Liver (tissue), 9 donors: ENCODE results near the gene DNAH3. TPM values are rescaled to one million over a fixed set of nuclear protein-coding genes. Genes with fewer than 3 reads are reported as not detected.
"Not testable (repeated sequence)": the region's sequence is repeated elsewhere in the genome, so short reads cannot be mapped to it uniquely, and the experiment has no call there.

Experiments used
- DNase-seq: peaks from one replicate; pipeline ENCODE4 v3.0.0-alpha.2; 2017; ENCODE audit warnings: low spot score
- H3K27ac ChIP-seq, 2 donors: one replicate each; pipeline ENCODE4 v1.7.0; 2013; ENCODE audit warnings: inconsistent platforms in 2 of 2, low read length in 2 of 2, control low read depth in 1 of 2, low read depth in 1 of 2, mild to moderate bottlenecking in 1 of 2
- H3K27me3 ChIP-seq, 4 donors: one replicate each; pipeline versions ENCODE4 v1.6.1 to v1.7.0; 2013; ENCODE audit warnings: low read length in 3 of 4, inconsistent platforms in 1 of 4, mild to moderate bottlenecking in 1 of 4, moderate library complexity in 1 of 4; ENCODE audit not compliant: control insufficient read depth in 4 of 4, insufficient read depth in 4 of 4
- H3K36me3 ChIP-seq, 4 donors: one replicate each; pipeline versions ENCODE4 v1.6.1 to v1.7.0; 2013; ENCODE audit warnings: low read length in 3 of 4, mild to moderate bottlenecking in 3 of 4, low read depth in 1 of 4, moderate library complexity in 1 of 4; ENCODE audit not compliant: control insufficient read depth in 4 of 4, insufficient read depth in 3 of 4
- H3K4me1 ChIP-seq, 4 donors: one replicate each; pipeline versions ENCODE4 v1.6.1 to v1.7.0; 2013; ENCODE audit warnings: low read length in 3 of 4, mild to moderate bottlenecking in 3 of 4, moderate library complexity in 1 of 4; ENCODE audit not compliant: control insufficient read depth in 4 of 4, insufficient read depth in 4 of 4
- H3K4me3 ChIP-seq, 3 donors: one replicate each; pipeline versions ENCODE4 v1.6.1 to v1.7.0; 2013; ENCODE audit warnings: low read length in 3 of 3, control low read depth in 1 of 3, low read depth in 1 of 3, mild to moderate bottlenecking in 1 of 3
- H3K9ac ChIP-seq, 2 donors: one replicate each; pipeline ENCODE4 v1.7.0; 2013; ENCODE audit warnings: low read length in 2 of 2, mild to moderate bottlenecking in 2 of 2, moderate library complexity in 2 of 2, control low read depth in 1 of 2, low read depth in 1 of 2
- H3K9me3 ChIP-seq, 4 donors: one replicate each; pipeline versions ENCODE4 v1.6.1 to v1.7.0; 2013; ENCODE audit warnings: low read length in 3 of 4; ENCODE audit not compliant: control insufficient read depth in 4 of 4
- EGR1 ChIP-seq, 2 donors: IDR thresholded peaks; 2 replicates each; pipeline ENCODE4 v1.6.1; 2016 to 2018; ENCODE audit warnings: antibody characterized with exemption in 2 of 2, low read depth in 2 of 2
- FOXA2 ChIP-seq: IDR thresholded peaks from 2 replicates; pipeline ENCODE4 v1.6.1; 2016; ENCODE audit warnings: antibody characterized with exemption
- GABPA ChIP-seq, 2 donors: IDR thresholded peaks in 1 of 2; conservative IDR thresholded peaks in 1 of 2; 2 replicates each; pipeline ENCODE4 v1.6.1; 2016; ENCODE audit warnings: antibody characterized with exemption in 2 of 2, mild to moderate bottlenecking in 1 of 2, moderate library complexity in 1 of 2
- HNF4A ChIP-seq, 2 donors: conservative IDR thresholded peaks; 2 replicates each; pipeline ENCODE4 v1.6.1; 2016; ENCODE audit warnings: antibody characterized with exemption in 2 of 2, mild to moderate bottlenecking in 2 of 2
- HNF4G ChIP-seq: IDR thresholded peaks from 2 replicates; pipeline ENCODE4 v1.6.1; 2016; ENCODE audit warnings: antibody characterized with exemption
- JUND ChIP-seq, 2 donors: IDR thresholded peaks; 2 replicates each; pipeline ENCODE4 v1.6.1; 2016; ENCODE audit warnings: antibody characterized with exemption in 2 of 2
- NR2F2 ChIP-seq: IDR thresholded peaks from 2 replicates; pipeline ENCODE4 v1.6.1; 2016; ENCODE audit warnings: antibody characterized with exemption
- RAD21 ChIP-seq, 2 donors: IDR thresholded peaks; 2 replicates each; pipeline ENCODE4 v1.6.1; 2016; ENCODE audit warnings: antibody characterized with exemption in 2 of 2, mild to moderate bottlenecking in 2 of 2
- RXRA ChIP-seq, 2 donors: IDR thresholded peaks; 2 replicates each; pipeline ENCODE4 v1.6.1; 2017 to 2018; ENCODE audit warnings: antibody characterized with exemption in 2 of 2, mild to moderate bottlenecking in 1 of 2
- SP1 ChIP-seq: IDR thresholded peaks from 2 replicates; pipeline ENCODE4 v1.6.1; 2018; ENCODE audit warnings: antibody characterized with exemption, mild to moderate bottlenecking
- TAF1 ChIP-seq: conservative IDR thresholded peaks from 2 replicates; pipeline ENCODE4 v1.6.1; 2016; ENCODE audit warnings: antibody characterized with exemption, mild to moderate bottlenecking
- YY1 ChIP-seq: IDR thresholded peaks from 2 replicates; pipeline ENCODE4 v1.6.1; 2016; ENCODE audit warnings: antibody characterized with exemption, mild to moderate bottlenecking
- WGBS: extraction: QIAGEN DNeasy Blood & Tissue Kit; methylation state at CpG from one replicate; pipeline ENCODE4 v1.1.7; 2013; 5-methylcytosine and 5-hydroxymethylcytosine counted together
- polyA plus RNA-seq, 2 donors: library from polyadenylated mRNA; stranded (reverse) in 1 of 2; unstranded in 1 of 2; fragments of 200-250 nt in 1 of 2; fragments of >200 nt in 1 of 2; fragmentation: Nextera tagmentation in 1 of 2; extraction: Ambion mirVana in 1 of 2; gene quantifications; one replicate each; pipeline versions ENCODE4 v1.2.1 to v1.2.3, GENCODE V29; 2013 to 2015
- total RNA-seq, 2 donors: library from RNA; depleted of rRNA; stranded (reverse); fragments of >200 nt; gene quantifications; one replicate each; pipeline ENCODE4 v1.2.3, GENCODE V29; 2014
- TF ChIP-seq, protein P1 (sequence below): IDR thresholded peaks from 2 replicates; pipeline ENCODE4 v1.6.1; 2016; ENCODE audit warnings: antibody characterized with exemption
- TF ChIP-seq, protein P2 (sequence below): IDR thresholded peaks from 2 replicates; pipeline ENCODE4 v1.6.1; 2016; ENCODE audit warnings: antibody characterized with exemption
- TF ChIP-seq, protein P3 (sequence below): IDR thresholded peaks from 2 replicates; pipeline ENCODE4 v1.6.1; 2016; ENCODE audit warnings: antibody characterized with exemption
- TF ChIP-seq, protein P4 (sequence below): IDR thresholded peaks from 2 replicates; pipeline ENCODE4 v1.6.1; 2016; ENCODE audit warnings: antibody characterized with exemption, mild to moderate bottlenecking
- donor health status: healthy.
- donor health status: healthy.
- donor health status: healthy.
- donor health status: healthy.
- donor health status: healthy.

DNAH3 gene
- total and polyA plus RNA-seq, 4 donors = not detected

DNA sequence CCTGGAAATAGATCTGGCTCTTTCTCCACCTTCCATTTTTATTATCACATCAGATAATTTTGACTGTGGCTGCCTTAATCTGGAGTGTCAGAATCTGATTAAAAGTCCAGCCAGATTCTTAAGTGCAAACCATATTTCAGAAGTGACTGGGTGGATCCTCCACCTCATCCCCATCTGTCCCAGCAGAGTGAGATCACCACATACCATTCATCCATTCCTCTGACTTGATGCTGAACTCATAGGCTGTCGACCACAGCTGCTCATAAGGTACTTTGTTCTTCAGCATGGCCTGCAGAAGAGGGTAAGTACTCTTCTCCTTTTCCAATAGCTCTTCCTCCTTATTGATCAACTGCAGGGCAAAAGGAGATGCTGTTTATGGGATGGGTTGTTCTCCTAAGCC is 53.5 kb downstream of the DNAH3 start:
- Histone ChIP-seq H3K9ac (no peak overlapping the region), H3K27me3 (peaks cover 0 to 2% (median 0%) of the 10 kb centered on the region in 4 donors), H3K36me3 (no peaks in the 10 kb centered on the region), H3K27ac (no peak overlapping the region), H3K9me3 (no peaks in the 10 kb centered on the region), H3K4me1 (no peaks in the 10 kb centered on the region), H3K4me3 (no peak overlapping the region)
- TF ChIP-seq HNF4G (no peak), RXRA (IDR thresholded peaks at IDR 0.05) (no peak), RAD21 (IDR thresholded peaks at IDR 0.05) (no peak), NR2F2 (no peak), JUND (IDR thresholded peaks at IDR 0.05) (no peak), YY1 (no peak), FOXA2 (no peak), HNF4A (conservative IDR thresholded peaks at IDR 0.05) (no peak), SP1 (no peak), TAF1 (no peak)
- TF ChIP-seq, protein P1, sequence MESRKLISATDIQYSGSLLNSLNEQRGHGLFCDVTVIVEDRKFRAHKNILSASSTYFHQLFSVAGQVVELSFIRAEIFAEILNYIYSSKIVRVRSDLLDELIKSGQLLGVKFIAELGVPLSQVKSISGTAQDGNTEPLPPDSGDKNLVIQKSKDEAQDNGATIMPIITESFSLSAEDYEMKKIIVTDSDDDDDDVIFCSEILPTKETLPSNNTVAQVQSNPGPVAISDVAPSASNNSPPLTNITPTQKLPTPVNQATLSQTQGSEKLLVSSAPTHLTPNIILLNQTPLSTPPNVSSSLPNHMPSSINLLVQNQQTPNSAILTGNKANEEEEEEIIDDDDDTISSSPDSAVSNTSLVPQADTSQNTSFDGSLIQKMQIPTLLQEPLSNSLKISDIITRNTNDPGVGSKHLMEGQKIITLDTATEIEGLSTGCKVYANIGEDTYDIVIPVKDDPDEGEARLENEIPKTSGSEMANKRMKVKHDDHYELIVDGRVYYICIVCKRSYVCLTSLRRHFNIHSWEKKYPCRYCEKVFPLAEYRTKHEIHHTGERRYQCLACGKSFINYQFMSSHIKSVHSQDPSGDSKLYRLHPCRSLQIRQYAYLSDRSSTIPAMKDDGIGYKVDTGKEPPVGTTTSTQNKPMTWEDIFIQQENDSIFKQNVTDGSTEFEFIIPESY = no peak
- TF ChIP-seq, protein P2, sequence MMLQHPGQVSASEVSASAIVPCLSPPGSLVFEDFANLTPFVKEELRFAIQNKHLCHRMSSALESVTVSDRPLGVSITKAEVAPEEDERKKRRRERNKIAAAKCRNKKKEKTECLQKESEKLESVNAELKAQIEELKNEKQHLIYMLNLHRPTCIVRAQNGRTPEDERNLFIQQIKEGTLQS = no peak
- no peak for DNase-seq
- WGBS = 61% methylated on average over 1 of the region's 1 CpG

DNA sequence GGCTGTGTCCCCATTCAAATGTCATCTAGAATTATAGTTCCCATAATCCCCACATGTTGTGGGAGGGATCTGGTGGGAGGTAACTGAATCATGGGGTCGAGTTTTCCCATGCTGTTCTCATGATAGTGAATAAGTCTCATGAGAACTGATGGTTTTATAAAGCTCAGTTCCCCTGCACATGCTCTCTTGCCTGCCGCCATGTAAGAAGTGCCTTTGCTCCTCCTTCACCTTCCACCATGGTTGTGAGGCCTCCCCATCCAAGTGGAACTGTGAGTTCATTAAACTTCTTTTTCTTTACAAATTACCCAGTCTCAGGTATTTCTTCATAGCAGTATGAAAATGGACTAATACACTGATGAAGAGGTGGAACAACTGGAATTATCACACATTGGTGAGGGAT is 55.9 kb downstream of the DNAH3 start:
- not testable (repeated sequence) for H3K9me3 ChIP-seq, H3K27ac ChIP-seq, H3K36me3 ChIP-seq, H3K9ac ChIP-seq, H3K4me3 ChIP-seq, DNase-seq, H3K4me1 ChIP-seq, H3K27me3 ChIP-seq
- WGBS = 82% methylated on average over 2 of the region's 2 CpGs

DNA sequence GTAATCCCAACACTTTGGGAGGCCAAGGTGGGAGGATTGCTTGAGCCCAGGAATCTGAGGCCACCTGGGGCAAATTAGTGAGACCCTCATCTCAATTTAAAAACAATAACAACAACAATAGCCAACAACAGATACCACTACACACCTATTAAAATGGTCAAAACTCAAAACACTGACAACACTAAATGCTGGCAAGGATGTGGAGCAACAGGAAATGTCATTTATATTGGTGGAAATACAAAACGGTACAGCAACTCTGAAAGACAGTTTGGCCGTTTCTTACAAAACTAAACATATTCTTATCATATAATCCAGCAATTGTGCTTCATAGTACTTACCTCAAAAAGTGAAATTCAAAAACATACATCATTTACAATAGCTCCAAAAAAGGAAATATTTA is 57.7 kb downstream of the DNAH3 start:
- Histone ChIP-seq H3K27me3 (no peaks in the 10 kb centered on the region), H3K36me3 (no peaks in the 10 kb centered on the region)

More for the DNA sequence above, 57.7 kb downstream of the DNAH3 start:
- Histone ChIP-seq H3K9ac (no peak overlapping the region), H3K4me1 (no peaks in the 10 kb centered on the region), H3K27ac (no peak overlapping the region), H3K4me3 (no peak overlapping the region), H3K9me3 (no peaks in the 10 kb centered on the region)
- TF ChIP-seq RAD21 (IDR thresholded peaks at IDR 0.05) = no peak
- TF ChIP-seq, protein P3, sequence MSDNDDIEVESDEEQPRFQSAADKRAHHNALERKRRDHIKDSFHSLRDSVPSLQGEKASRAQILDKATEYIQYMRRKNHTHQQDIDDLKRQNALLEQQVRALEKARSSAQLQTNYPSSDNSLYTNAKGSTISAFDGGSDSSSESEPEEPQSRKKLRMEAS = no peak
- no peak for TF ChIP-seq HNF4G
- no peak for TF ChIP-seq YY1
- TF ChIP-seq, protein P2 = no peak
- TF ChIP-seq, protein P1 = no peak
- no peak for TF ChIP-seq NR2F2
- TF ChIP-seq JUND (IDR thresholded peaks at IDR 0.05) = no peak
- no peak for TF ChIP-seq SP1
- TF ChIP-seq RXRA (IDR thresholded peaks at IDR 0.05) = no peak
- no peak for TF ChIP-seq EGR1 (IDR thresholded peaks at IDR 0.05; ENCODE audit: low read depth in 2 of 2)
- TF ChIP-seq GABPA (IDR thresholded peaks at IDR 0.05 in 1 of 2, conservative IDR thresholded peaks at IDR 0.05 in 1 of 2) = no peak
- TF ChIP-seq, protein P4, sequence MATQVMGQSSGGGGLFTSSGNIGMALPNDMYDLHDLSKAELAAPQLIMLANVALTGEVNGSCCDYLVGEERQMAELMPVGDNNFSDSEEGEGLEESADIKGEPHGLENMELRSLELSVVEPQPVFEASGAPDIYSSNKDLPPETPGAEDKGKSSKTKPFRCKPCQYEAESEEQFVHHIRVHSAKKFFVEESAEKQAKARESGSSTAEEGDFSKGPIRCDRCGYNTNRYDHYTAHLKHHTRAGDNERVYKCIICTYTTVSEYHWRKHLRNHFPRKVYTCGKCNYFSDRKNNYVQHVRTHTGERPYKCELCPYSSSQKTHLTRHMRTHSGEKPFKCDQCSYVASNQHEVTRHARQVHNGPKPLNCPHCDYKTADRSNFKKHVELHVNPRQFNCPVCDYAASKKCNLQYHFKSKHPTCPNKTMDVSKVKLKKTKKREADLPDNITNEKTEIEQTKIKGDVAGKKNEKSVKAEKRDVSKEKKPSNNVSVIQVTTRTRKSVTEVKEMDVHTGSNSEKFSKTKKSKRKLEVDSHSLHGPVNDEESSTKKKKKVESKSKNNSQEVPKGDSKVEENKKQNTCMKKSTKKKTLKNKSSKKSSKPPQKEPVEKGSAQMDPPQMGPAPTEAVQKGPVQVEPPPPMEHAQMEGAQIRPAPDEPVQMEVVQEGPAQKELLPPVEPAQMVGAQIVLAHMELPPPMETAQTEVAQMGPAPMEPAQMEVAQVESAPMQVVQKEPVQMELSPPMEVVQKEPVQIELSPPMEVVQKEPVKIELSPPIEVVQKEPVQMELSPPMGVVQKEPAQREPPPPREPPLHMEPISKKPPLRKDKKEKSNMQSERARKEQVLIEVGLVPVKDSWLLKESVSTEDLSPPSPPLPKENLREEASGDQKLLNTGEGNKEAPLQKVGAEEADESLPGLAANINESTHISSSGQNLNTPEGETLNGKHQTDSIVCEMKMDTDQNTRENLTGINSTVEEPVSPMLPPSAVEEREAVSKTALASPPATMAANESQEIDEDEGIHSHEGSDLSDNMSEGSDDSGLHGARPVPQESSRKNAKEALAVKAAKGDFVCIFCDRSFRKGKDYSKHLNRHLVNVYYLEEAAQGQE = no peak
- no peak for DNase-seq
- 72% methylated on average over 2 of the region's 2 CpGs for WGBS
